A673 (cell line): ENCODE measurements around the gene SERTAD1. TPM values are rescaled to one million over a fixed set of nuclear protein-coding genes. Genes with fewer than 3 reads are reported as not detected.
"Not testable (repeated sequence)": the region's sequence is repeated elsewhere in the genome, so short reads cannot be mapped to it uniquely, and the experiment has no call there.

Experiments
- BruUV-seq: library from RNA; stranded (reverse); fragments of 400-500 nt; replicated peaks from 2 replicates; lab custom pipeline; 2021; lab: Mats Ljungman, UMichigan
- CTCF ChIA-PET: fragments of 300-600 bp; sonication (Branson Sonifier 250); formaldehyde crosslinking; loops from one replicate; lab custom pipeline; 2022; ENCODE audit warnings: antibody characterized with exemption; lab: Charles Lee
- POLR2A ChIA-PET: fragments of 300-600 bp; sonication (Branson Sonifier 250); formaldehyde crosslinking; loops from one replicate; lab custom pipeline; 2022; ENCODE audit warnings: antibody characterized with exemption; ENCODE audit not compliant: low non-redundant PET; lab: Charles Lee
- DNase-seq: peaks from one replicate; pipeline ENCODE4 v3.0.0-alpha.2; 2015; ENCODE audit warnings: low spot score
- H3K27ac ChIP-seq: fragments of 200-600 bp; sonication (generic); 2 replicates; pipeline ENCODE4 v1.5.1; 2016; ENCODE audit warnings: mixed run types, low read depth, mild to moderate bottlenecking, mixed read lengths, antibody characterized with exemption, low read length; ENCODE audit not compliant: poor library complexity, severe bottlenecking
- H3K27me3 ChIP-seq: fragments of 200-600 bp; sonication (generic); replicated peaks from 2 replicates; pipeline ENCODE4 v1.6.1; 2017; ENCODE audit warnings: mixed run types, low read depth, mild to moderate bottlenecking, mixed read lengths, antibody characterized with exemption, low read length; ENCODE audit not compliant: insufficient read depth, poor library complexity
- H3K36me3 ChIP-seq: fragments of 200-600 bp; sonication (generic); 2 replicates; pipeline ENCODE4 v1.6.1; 2016; ENCODE audit warnings: mixed run types, mild to moderate bottlenecking, mixed read lengths, antibody characterized with exemption, low read length; ENCODE audit not compliant: insufficient read depth, poor library complexity, severe bottlenecking
- H3K4me1 ChIP-seq: fragments of 200-600 bp; sonication (generic); 2 replicates; pipeline ENCODE4 v1.6.1; 2017; ENCODE audit warnings: mixed run types, mild to moderate bottlenecking, mixed read lengths, antibody characterized with exemption, low read length; ENCODE audit not compliant: insufficient read depth, poor library complexity, severe bottlenecking
- H3K4me3 ChIP-seq: fragments of 200-600 bp; sonication (generic); 2 replicates; pipeline ENCODE4 v1.5.1; 2016; ENCODE audit warnings: low read depth, mixed run types, mild to moderate bottlenecking, mixed read lengths, low read length; ENCODE audit not compliant: poor library complexity, severe bottlenecking
- H3K9me3 ChIP-seq: fragments of 200-600 bp; sonication (generic); 2 replicates; pipeline ENCODE4 v1.6.1; 2016; ENCODE audit warnings: mixed run types, low read depth, mild to moderate bottlenecking, mixed read lengths, antibody characterized with exemption, low read length; ENCODE audit not compliant: poor library complexity, severe bottlenecking
- CTCF ChIP-seq: fragments of 300-800, 200-600 bp; sonication (generic); conservative IDR thresholded peaks from 2 replicates; pipeline ENCODE4 v1.5.1; 2017; ENCODE audit warnings: low read depth, mild to moderate bottlenecking, antibody characterized with exemption, low read length, moderate library complexity, mixed read lengths
- EZH2 ChIP-seq: fragments of 200-600 bp; sonication (generic); IDR thresholded peaks from 2 replicates; pipeline ENCODE4 v1.6.1; 2017; ENCODE audit warnings: borderline replicate concordance, low read depth, mild to moderate bottlenecking, mixed read lengths, antibody characterized with exemption, low read length; ENCODE audit not compliant: poor library complexity, severe bottlenecking
- intact Hi-C: fragments of 100-400 bp; cut with micrococcal nuclease; formaldehyde crosslinking; loops from one replicate; pipeline ENCODE4 v1.10.0; 2022; ENCODE audit not compliant: unreplicated experiment
- total RNA-seq: library from RNA; stranded (reverse); gene quantifications from 2 replicates; pipeline ENCODE4 v1.2.3, GENCODE V29; 2021

SERTAD1 gene
- total RNA-seq, 1 experiment from 2014 or later: 16.5 TPM

GRCh38 chr19:40411125-40411842, 14.5 kb downstream of the SERTAD1 start:
- no peak for DNase-seq
- no TSS peak for BruUV-seq
- Histone ChIP-seq H3K4me3 (no peak overlapping the region), H3K27me3 (no peaks in the 10 kb centered on the region), H3K27ac (no peak overlapping the region), H3K9me3 (no peaks in the 10 kb centered on the region), H3K4me1 (peaks cover 5% of the 10 kb centered on the region), H3K36me3 (no peaks in the 10 kb centered on the region)
- TF ChIP-seq EZH2: no peak
- TF ChIP-seq CTCF: no peak
- intact Hi-C loops: no loop called here
- ChIA-PET CTCF (interaction anchor here (0.5 kb wide), 1 partner anchor 130 kb away, joined by 3 read pairs; no protein-coding TSS in a partner anchor), POLR2A (no interaction called here)

GRCh38 chr19:40410030-40410389, 15.8 kb downstream of the SERTAD1 start:
- CTCF ChIA-PET: no interaction called here
- intact Hi-C loops: no loop called here
- H3K4me3 ChIP-seq: no peak overlapping the region
- DNase-seq: no peak
- no peaks in the 10 kb centered on the region for H3K27me3 ChIP-seq
- no peak overlapping the region for H3K27ac ChIP-seq
- TF ChIP-seq EZH2 (no peak), CTCF (no peak)
- POLR2A ChIA-PET: no interaction called here
- BruUV-seq: no TSS peak
- H3K4me1 ChIP-seq: peaks cover 5% of the 10 kb centered on the region
- no peaks in the 10 kb centered on the region for H3K36me3 ChIP-seq
- no peaks in the 10 kb centered on the region for H3K9me3 ChIP-seq

- H3K36me3 ChIP-seq, BruUV-seq, DNase-seq, H3K27me3 ChIP-seq, H3K9me3 ChIP-seq, H3K4me3 ChIP-seq, intact Hi-C loops, H3K4me1 ChIP-seq, H3K27ac ChIP-seq: not testable (repeated sequence)
- POLR2A ChIA-PET: interaction anchor here (0.5 kb wide), 1 partner anchor 24 kb away, joined by 3 read pairs; no protein-coding TSS in a partner anchor
- CTCF ChIA-PET: interaction anchor here (2.5 kb wide), 1 partner anchor 12 kb away, joined by 14 read pairs; no protein-coding TSS in a partner anchor
Measured at GRCh38 chr19:40408598-40408925, 17.2 kb downstream of the SERTAD1 start.
